Posterior vena cava (tissue), 2 donors: ENCODE measurements around the gene FAM98B. TPM values are rescaled to one million over a fixed set of nuclear protein-coding genes. Genes with fewer than 3 reads are reported as not detected.

Source experiments
- DNase-seq: peaks from one replicate; pipeline ENCODE4 v3.0.0-alpha.2; 2020; ENCODE audit warnings: low spot score
- intact Hi-C, 2 donors: fragments of 100-400 bp; cut with DNase I; formaldehyde crosslinking; loops; one replicate each; pipeline versions ENCODE4 v1.14.1 to v1.14.2; 2022 to 2023
- total RNA-seq, 2 donors: library from RNA; stranded (reverse); fragmentation: NEBNext Ultra II Directional; extraction: Animal tissue kit (Norgen Biotek cat#: 25700); gene quantifications; one replicate each; pipeline ENCODE4 v1.2.1, GENCODE V29; 2021
- donor health status: DM: yes; HTN: yes; CAD: no.
- donor health status: DM: yes; HTN: yes; CAD: no.

Gene FAM98B
- total RNA-seq, 2 donors from 2014 or later: 20.7 to 33.4 TPM

- DNase-seq: no peak
- intact Hi-C loops: no loop called here
Observed at GRCh38 chr15:38458646-38459045, 4.7 kb downstream of the FAM98B start.

- intact Hi-C loops: no loop called here
- DNase-seq: no peak
Observed at GRCh38 chr15:38459480-38459879, 5.6 kb downstream of the FAM98B start.

- no peak for DNase-seq
- intact Hi-C loops: no loop called here
Observed at GRCh38 chr15:38460543-38460942, 6.6 kb downstream of the FAM98B start.

GRCh38 chr15:38461066-38461833 is 7.3 kb downstream of the FAM98B start:
- no peak for DNase-seq
- intact Hi-C loops: no loop called here

- no peak for DNase-seq
- intact Hi-C loops: no loop called here
Observed at GRCh38 chr15:38463893-38464292, 10.0 kb downstream of the FAM98B start.

- no peak for DNase-seq
- intact Hi-C loops: no loop called here
Observed at GRCh38 chr15:38464675-38465074, 10.7 kb downstream of the FAM98B start.

GRCh38 chr15:38470816-38471215 is 16.9 kb downstream of the FAM98B start:
- intact Hi-C loops: loop anchor here in 1 of 2 donors (10.0 kb wide), 1 partner anchor 214 kb away; no protein-coding TSS in a partner anchor
- no peak for DNase-seq

- intact Hi-C loops: loop anchor here in 1 of 2 donors (10.0 kb wide), 1 partner anchor 213 kb away; no protein-coding TSS in a partner anchor
- DNase-seq: no peak
Observed at GRCh38 chr15:38471974-38472373, 18.0 kb downstream of the FAM98B start.

GRCh38 chr15:38474155-38474757 is 20.3 kb downstream of the FAM98B start:
- no peak for DNase-seq
- intact Hi-C loops: loop anchor here in 1 of 2 donors (10.0 kb wide), 1 partner anchor 211 kb away; no protein-coding TSS in a partner anchor

GRCh38 chr15:38475361-38475760 is 21.4 kb downstream of the FAM98B start:
- intact Hi-C loops: loop anchor here in 1 of 2 donors (10.0 kb wide), 1 partner anchor 209 kb away; no protein-coding TSS in a partner anchor
- DNase-seq: no peak

- intact Hi-C loops: loop anchor here in 1 of 2 donors (10.0 kb wide), 1 partner anchor 209 kb away; no protein-coding TSS in a partner anchor
- DNase-seq: no peak
Observed at GRCh38 chr15:38476120-38476519, 22.2 kb downstream of the FAM98B start.

GRCh38 chr15:38477637-38478036 is 23.7 kb downstream of the FAM98B start:
- no peak for DNase-seq
- intact Hi-C loops: loop anchor here in 1 of 2 donors (10.0 kb wide), 1 partner anchor 207 kb away; no protein-coding TSS in a partner anchor

GRCh38 chr15:38479266-38479665 is 25.3 kb downstream of the FAM98B start:
- intact Hi-C loops: loop anchor here in 1 of 2 donors (10.0 kb wide), 1 partner anchor 206 kb away; no protein-coding TSS in a partner anchor

GRCh38 chr15:38479756-38480155 is 25.8 kb downstream of the FAM98B start:
- intact Hi-C loops: loop anchor here (5.0 to 10.0 kb wide), 2 partner anchors 205 to 388 kb away; no protein-coding TSS in a partner anchor
- no peak for DNase-seq

More at GRCh38 chr15:38479266-38479665, 25.3 kb downstream of the FAM98B start:
- DNase-seq: no peak

- intact Hi-C loops: loop anchor here in 1 of 2 donors (5.0 kb wide), 1 partner anchor 386 kb away; no protein-coding TSS in a partner anchor
- no peak for DNase-seq
Observed at GRCh38 chr15:38481113-38481512, 27.2 kb downstream of the FAM98B start.

- no peak for DNase-seq
- intact Hi-C loops: loop anchor here in 1 of 2 donors (5.0 kb wide), 1 partner anchor 386 kb away; no protein-coding TSS in a partner anchor
Observed at GRCh38 chr15:38481761-38482160, 27.8 kb downstream of the FAM98B start.

- no peak for DNase-seq
- intact Hi-C loops: loop anchor here in 1 of 2 donors (5.0 kb wide), 1 partner anchor 385 kb away; no protein-coding TSS in a partner anchor
Observed at GRCh38 chr15:38482572-38482971, 28.6 kb downstream of the FAM98B start.

- intact Hi-C loops: no loop called here
- DNase-seq: no peak
Observed at GRCh38 chr15:38486936-38487335, 33.0 kb downstream of the FAM98B start.

GRCh38 chr15:38487378-38487777 is 33.5 kb downstream of the FAM98B start:
- intact Hi-C loops: no loop called here

More at GRCh38 chr15:38487378-38487777, 33.5 kb downstream of the FAM98B start:
- DNase-seq: no peak
